Duodenal mucosa (tissue), 2 donors: Measurements from ENCODE around the gene MGARP.

Source experiments
- H3K27ac ChIP-seq: one replicate; pipeline ENCODE4 v1.7.0; 2013; ENCODE audit warnings: low read depth, low read length
- H3K27me3 ChIP-seq, 2 donors: one replicate each; pipeline ENCODE4 v1.7.0; 2013; ENCODE audit warnings: low read length in 2 of 2, control low read depth in 1 of 2; ENCODE audit not compliant: insufficient read depth in 2 of 2, control insufficient read depth in 1 of 2
- H3K36me3 ChIP-seq, 2 donors: one replicate each; pipeline ENCODE4 v1.7.0; 2013; ENCODE audit warnings: low read length in 2 of 2, control low read depth in 1 of 2; ENCODE audit not compliant: insufficient read depth in 2 of 2, control insufficient read depth in 1 of 2
- H3K4me1 ChIP-seq, 2 donors: one replicate each; pipeline ENCODE4 v1.7.0; 2013; ENCODE audit warnings: low read length in 2 of 2, control low read depth in 1 of 2; ENCODE audit not compliant: insufficient read depth in 2 of 2, control insufficient read depth in 1 of 2
- H3K4me3 ChIP-seq, 2 donors: one replicate each; pipeline ENCODE4 v1.7.0; 2013; ENCODE audit warnings: low read length in 2 of 2, low read depth in 1 of 2
- H3K9ac ChIP-seq, 2 donors: one replicate each; pipeline ENCODE4 v1.7.0; 2013; ENCODE audit warnings: low read length in 2 of 2, low read depth in 1 of 2
- H3K9me3 ChIP-seq, 2 donors: one replicate each; pipeline ENCODE4 v1.7.0; 2013; ENCODE audit warnings: low read length in 2 of 2, control low read depth in 1 of 2; ENCODE audit not compliant: control insufficient read depth in 1 of 2

Gene MGARP

DNA sequence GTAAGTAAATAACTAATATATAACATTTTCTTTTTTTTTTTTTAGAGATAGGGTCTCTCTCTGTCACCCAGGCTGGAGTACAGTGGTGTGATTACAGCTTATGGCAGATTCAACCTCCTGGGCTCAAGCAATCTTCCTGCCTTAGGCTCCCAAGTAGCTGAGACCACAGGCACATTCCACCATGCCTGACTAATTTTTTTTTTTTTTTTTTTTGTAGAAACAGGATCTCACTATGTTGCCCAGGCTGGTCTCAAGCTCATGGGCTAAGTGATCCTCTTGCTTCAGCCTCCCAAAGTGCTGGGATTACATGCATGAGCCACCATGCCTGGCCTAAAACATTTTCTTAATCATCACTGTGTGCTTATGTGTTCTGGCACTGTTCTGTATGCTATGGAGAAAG, 32.8 kb downstream of the MGARP start:
- Histone ChIP-seq H3K27me3 (no peaks in the 10 kb centered on the region), H3K9ac (no peak overlapping the region), H3K4me3 (no peak overlapping the region), H3K9me3 (no peaks in the 10 kb centered on the region), H3K36me3 (no peaks in the 10 kb centered on the region), H3K27ac (no peak overlapping the region), H3K4me1 (no peaks in the 10 kb centered on the region)

DNA sequence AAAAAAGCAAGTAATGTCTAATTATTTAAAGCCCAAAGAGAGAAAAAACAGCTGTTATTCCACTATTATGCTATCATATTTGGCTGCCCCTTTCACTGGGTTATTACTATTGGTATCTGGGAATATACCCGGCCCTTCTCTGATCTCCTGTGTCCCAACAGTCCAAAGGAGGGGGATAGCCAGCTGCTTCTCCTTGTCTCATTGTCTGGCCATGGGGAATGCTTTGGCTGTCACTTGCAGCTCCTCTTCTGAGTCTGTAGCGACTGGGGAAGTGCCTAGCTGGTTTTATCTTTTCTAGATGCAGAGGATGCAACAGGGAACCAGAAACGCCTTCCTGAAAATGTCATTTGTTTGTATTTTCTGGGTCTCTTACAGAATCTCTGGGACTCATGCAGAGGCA, 33.9 kb downstream of the MGARP start:
- Histone ChIP-seq H3K9ac (no peak overlapping the region), H3K36me3 (no peaks in the 10 kb centered on the region), H3K9me3 (no peaks in the 10 kb centered on the region), H3K27ac (no peak overlapping the region), H3K4me1 (no peaks in the 10 kb centered on the region), H3K4me3 (no peak overlapping the region), H3K27me3 (no peaks in the 10 kb centered on the region)

DNA sequence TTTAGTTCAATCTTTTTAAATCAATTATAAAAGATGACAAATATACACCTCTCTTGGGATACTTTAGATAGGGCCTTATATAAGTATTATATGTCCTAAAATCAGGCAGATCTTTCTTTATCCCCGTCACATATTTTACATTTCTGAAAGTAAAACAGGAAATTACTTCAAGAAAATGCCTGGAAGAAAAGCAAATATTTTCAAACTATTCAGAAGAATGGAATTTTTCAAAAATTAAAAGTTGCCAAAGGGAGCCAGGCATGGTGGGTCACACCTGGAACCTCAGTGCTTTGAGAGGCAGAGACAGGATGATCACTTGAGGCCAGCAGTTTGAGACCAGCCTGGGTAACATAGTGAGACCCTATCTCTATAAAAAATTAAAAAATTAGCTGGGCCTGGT, 34.4 kb downstream of the MGARP start:
- H3K4me1 ChIP-seq, result no peaks in the 10 kb centered on the region
- H3K27me3 ChIP-seq, result no peaks in the 10 kb centered on the region

DNA sequence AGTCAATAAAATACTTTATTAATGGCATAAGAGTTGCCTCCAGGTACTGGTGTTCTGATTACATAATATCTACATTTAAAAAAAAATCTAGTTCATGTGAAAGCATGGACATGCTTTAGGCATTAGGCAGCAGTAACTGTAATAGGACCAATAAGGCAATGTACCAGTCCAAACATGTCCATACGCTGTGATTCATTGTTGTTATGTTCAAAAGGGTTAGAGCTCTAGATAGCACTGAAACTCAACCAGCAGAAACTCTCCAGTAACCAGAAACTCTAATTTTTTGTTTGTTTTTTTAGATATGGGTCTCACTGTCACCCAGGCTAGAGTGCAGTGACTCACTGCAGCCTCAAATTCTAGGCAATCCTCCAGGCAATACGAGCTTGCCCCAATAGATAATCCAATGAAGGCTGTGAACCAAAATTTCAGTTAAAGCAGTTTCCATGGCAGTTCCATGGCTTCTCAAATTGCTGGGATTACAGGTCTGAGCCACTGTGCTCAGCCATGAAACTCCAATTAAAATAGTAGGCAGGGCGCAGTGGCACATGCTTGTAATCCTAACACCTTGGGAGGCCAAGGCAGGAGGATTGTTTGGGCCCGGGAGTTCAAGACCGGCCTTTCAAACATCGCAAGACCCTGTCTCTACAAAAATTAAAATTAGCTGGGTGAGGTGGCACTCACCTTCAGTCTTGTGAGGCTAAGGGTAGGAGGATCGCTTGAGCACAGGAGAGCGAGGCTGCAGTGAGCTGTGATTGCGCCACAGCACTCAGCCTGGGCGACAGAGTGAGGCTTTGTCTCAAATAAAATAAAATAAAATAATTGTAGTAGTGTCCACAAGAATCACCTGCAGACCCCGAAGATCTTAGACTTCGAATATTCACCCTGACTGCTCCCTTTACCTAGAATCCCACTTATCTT, 36.3 kb downstream of the MGARP start:
- H3K9ac ChIP-seq, result no peak overlapping the region
- no peaks in the 10 kb centered on the region for H3K4me1 ChIP-seq
- no peaks in the 10 kb centered on the region for H3K36me3 ChIP-seq
- H3K27me3 ChIP-seq, result no peaks in the 10 kb centered on the region
- H3K27ac ChIP-seq, result no peak overlapping the region
- H3K9me3 ChIP-seq, result peaks cover 0 to 4% of the 10 kb centered on the region in 2 donors
- H3K4me3 ChIP-seq, result no peak overlapping the region

More for the DNA sequence above, 34.4 kb downstream of the MGARP start:
- Histone ChIP-seq H3K36me3 (no peaks in the 10 kb centered on the region), H3K9ac (no peak overlapping the region), H3K27ac (no peak overlapping the region), H3K9me3 (no peaks in the 10 kb centered on the region), H3K4me3 (no peak overlapping the region)

DNA sequence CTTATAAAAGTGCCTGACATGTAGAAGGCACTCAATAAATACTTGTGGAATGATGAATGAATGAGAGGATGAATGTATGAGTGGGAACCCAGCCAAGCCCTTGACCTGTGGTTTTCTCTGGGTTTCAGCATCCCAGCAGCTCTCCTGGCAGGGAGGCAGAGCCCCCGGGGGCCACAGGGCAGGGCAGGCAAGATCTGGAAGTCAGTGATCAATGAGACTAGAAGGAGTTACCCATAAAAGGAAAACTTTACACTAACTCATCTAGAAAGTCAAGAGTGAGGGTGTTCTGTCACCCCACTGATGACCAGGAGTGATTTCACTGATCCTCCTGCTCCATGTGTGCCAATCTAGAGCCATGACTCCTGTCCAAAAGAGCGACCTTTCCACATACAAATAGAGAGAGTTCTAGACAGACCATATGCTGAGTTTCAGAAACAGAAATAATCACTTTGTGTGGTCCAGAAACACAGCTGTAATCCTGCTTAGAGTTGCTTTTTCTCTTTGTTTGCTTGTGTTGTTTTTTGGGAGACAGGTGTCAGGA, 37.4 kb downstream of the MGARP start:
- Histone ChIP-seq H3K27ac (no peak overlapping the region), H3K36me3 (no peaks in the 10 kb centered on the region), H3K9me3 (peaks cover 0 to 4% of the 10 kb centered on the region in 2 donors), H3K27me3 (no peaks in the 10 kb centered on the region), H3K4me1 (no peaks in the 10 kb centered on the region), H3K9ac (no peak overlapping the region), H3K4me3 (no peak overlapping the region)

DNA sequence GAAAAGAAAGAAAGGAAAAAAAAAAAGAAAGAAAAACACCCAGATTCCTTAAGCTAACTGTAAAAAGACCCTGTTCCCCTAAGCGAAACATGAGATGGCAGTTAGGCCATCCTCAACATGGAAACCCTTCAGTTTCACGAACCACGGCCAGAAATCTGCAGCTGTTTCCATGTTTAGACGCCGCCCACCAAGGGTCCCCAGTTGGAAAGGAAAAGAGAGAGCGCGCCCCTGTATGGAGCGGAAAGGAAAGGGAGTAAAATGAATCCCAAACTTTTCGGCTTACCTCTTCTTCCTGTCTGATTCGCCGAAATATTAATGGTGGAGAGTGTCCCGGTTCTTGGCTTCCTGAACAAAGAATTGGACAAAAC, 38.3 kb downstream of the MGARP start:
- Histone ChIP-seq H3K9me3 (peaks cover 0 to 4% of the 10 kb centered on the region in 2 donors), H3K4me3 (no peak overlapping the region), H3K9ac (no peak overlapping the region), H3K36me3 (no peaks in the 10 kb centered on the region), H3K27ac (no peak overlapping the region), H3K4me1 (no peaks in the 10 kb centered on the region), H3K27me3 (no peaks in the 10 kb centered on the region)

DNA sequence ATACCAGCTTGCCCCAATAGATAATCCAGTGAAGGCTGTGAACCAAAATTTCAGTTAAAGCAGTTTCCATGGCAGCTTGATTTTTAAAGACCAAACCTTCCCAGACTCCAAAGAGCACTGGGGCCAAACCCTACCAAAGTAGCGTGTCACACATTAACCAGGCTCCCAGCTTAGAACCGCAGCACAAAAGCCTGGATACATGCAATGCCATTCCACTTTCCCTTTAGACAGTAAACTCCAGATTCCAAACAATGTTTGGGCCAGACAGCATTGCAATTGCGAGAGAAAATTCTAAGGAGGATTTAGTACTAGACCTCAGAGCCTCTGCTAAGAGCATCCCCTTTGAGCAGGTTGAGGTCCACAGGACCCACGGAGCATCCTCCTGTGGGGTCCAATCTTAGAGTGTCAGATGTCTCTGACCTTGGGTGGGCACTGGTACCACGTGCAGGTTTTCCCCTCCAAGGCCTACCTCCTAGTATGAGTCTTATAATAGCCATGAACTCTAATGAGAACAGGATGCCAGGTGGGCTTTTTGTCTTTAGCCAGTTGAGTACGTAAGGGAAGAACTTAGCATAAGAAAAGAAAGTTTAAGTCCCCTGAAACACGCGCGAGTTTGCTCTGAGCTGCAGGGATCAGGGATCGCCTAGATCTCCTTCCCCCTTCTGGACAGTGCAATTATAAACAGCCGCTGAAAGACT, 38.8 kb downstream of the MGARP start:
- Histone ChIP-seq H3K4me1 (no peaks in the 10 kb centered on the region), H3K9ac (no peak overlapping the region), H3K9me3 (peaks cover 0 to 4% of the 10 kb centered on the region in 2 donors), H3K36me3 (no peaks in the 10 kb centered on the region), H3K27ac (no peak overlapping the region), H3K27me3 (no peaks in the 10 kb centered on the region), H3K4me3 (no peak overlapping the region)

DNA sequence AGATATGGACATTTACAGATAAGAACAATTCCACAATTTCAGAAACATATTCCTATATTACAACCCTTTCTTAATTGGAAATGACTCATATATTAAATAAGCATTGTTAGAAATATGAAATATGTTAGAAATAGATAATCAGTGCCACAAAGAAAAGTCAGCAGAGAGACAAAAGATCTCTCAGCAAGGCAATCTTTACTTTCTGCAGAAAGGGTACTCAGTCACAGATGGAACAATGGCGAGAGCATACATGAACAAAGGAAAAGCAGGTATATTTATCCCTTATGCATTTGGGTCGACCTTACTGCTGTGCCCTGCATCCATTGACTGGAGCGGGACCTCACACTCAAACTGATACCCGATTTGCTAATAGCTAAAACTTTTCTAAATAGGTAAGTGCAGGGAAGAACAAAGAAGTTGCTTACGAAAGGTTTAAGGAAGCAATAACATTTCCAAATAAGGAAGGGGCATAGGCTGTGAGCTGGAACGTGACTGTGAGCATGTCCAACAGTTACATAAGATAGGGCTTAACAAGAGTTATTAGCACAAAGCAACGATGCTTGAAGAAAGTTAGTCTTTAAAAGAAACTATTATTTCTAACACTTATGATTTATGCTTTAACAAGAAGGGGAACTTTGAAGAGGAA, 40.8 kb downstream of the MGARP start:
- Histone ChIP-seq H3K9me3 (peaks cover 0 to 4% of the 10 kb centered on the region in 2 donors), H3K36me3 (no peaks in the 10 kb centered on the region), H3K27ac (no peak overlapping the region), H3K4me1 (no peaks in the 10 kb centered on the region), H3K9ac (no peak overlapping the region), H3K27me3 (no peaks in the 10 kb centered on the region), H3K4me3 (no peak overlapping the region)

DNA sequence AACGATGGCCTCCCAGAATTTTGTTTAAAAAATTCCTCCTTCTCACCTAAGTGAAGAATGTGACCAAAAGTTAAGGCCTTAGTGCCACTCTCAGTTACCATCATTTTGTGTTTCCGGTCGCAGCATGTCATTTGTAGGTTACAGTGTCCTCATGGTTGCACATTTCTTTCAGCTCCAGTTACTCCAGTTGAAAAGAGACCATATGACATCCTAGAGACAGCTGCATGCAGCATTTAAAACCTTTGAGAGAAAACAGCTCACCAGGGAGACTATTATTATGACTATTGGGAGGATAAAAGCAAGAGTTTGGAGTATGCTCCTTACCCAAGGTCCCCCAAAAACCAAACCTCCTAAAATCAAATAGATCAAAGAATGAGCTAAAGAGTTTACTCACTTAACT, 45.8 kb downstream of the MGARP start:
- Histone ChIP-seq H3K36me3 (no peaks in the 10 kb centered on the region), H3K4me1 (no peaks in the 10 kb centered on the region), H3K4me3 (no peak overlapping the region), H3K27ac (no peak overlapping the region), H3K9me3 (peaks cover 0 to 1% of the 10 kb centered on the region in 2 donors), H3K9ac (no peak overlapping the region), H3K27me3 (no peaks in the 10 kb centered on the region)

DNA sequence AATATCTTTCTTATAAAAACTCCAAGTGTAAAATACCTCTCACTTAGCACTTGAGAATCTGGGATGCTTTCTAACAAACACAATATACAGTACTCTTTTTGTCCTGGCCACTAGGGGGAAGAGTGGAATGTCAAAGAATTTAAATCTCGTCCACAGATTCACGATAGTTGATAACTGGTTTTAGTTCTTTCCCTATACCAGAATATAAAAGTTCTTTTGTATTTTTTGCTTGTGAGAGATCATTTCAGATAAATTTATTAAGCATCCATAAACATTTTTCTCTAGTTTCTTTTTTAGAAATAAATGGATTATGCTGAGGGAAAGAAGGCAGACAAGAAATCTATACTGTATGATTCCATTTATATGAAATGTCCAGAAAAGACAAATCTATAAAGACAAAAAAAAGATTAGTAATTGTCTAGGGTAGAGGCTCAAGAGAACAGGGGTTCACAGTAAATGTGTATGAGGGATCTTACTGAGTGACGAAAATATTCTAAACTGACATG, 50.4 kb downstream of the MGARP start:
- no peak overlapping the region for H3K4me3 ChIP-seq
- no peaks in the 10 kb centered on the region for H3K4me1 ChIP-seq
- no peaks in the 10 kb centered on the region for H3K36me3 ChIP-seq
- H3K9ac ChIP-seq, result no peak overlapping the region
- H3K27me3 ChIP-seq, result no peaks in the 10 kb centered on the region
- H3K9me3 ChIP-seq, result no peaks in the 10 kb centered on the region
- no peak overlapping the region for H3K27ac ChIP-seq
